ENCODE measurements around the gene TXNDC8.

- TF ChIP-seq GATA2 (IDR thresholded peaks at IDR 0.05; ENCODE audit: low read depth, low read length) (no peak), GATA3 (IDR thresholded peaks at IDR 0.05; ENCODE audit: low read depth, low read length) (no peak)
Observed at GRCh38 chr9:110259566-110259965, 78.1 kb downstream of the TXNDC8 start.

All from SH-SY5Y (cell line).